Tibial nerve (tissue), 4 donors: ENCODE data around the gene OR2AK2.

ENCODE experiments used
- CTCF ChIP-seq, 5 experiments: fragments of 200-600 bp in 3 of 5; fragments of 450-650 bp in 2 of 5; sonication (generic) in 3 of 5; IDR thresholded peaks; one replicate each; pipeline ENCODE4 v1.5.1; 2016 to 2019; ENCODE audit warnings: antibody characterized with exemption in 5 of 5, mild to moderate bottlenecking in 3 of 5, moderate library complexity in 2 of 5
- EP300 ChIP-seq, 2 donors: sonication (generic); formaldehyde crosslinking; IDR thresholded peaks; one replicate each; pipeline ENCODE4 v1.6.1; 2017; ENCODE audit warnings: antibody characterized with exemption in 2 of 2, mild to moderate bottlenecking in 1 of 2
- POLR2A ChIP-seq, 2 donors: fragments of 450-650 bp; IDR thresholded peaks; one replicate each; pipeline ENCODE4 v1.6.1; 2017; ENCODE audit warnings: antibody characterized with exemption in 2 of 2, mild to moderate bottlenecking in 2 of 2, moderate library complexity in 2 of 2

- TF ChIP-seq POLR2A (IDR thresholded peaks at IDR 0.05) (no peak), CTCF (IDR thresholded peaks at IDR 0.05) (no peak), EP300 (IDR thresholded peaks at IDR 0.05) (no peak)
Observed at GRCh38 chr1:247923941-247924340, 41.1 kb upstream of the OR2AK2 start.
